ENCODE data around the gene TMEM120A.

- TF ChIP-seq POLR2A (IDR thresholded peaks at IDR 0.05) = peak in 1 of 2 donors; percentile 13
- TF ChIP-seq CTCF (IDR thresholded peaks at IDR 0.05) = peak in 5 of 6 experiments; percentile 11 to 52 (median 40)
These were observed 44.2 kb downstream of the TMEM120A start for GRCh38 chr7:75950111-75950681.

All from adrenal gland (tissue), 5 donors.